Measurements from ENCODE around the gene DBX1.

DBX1 gene

DNA sequence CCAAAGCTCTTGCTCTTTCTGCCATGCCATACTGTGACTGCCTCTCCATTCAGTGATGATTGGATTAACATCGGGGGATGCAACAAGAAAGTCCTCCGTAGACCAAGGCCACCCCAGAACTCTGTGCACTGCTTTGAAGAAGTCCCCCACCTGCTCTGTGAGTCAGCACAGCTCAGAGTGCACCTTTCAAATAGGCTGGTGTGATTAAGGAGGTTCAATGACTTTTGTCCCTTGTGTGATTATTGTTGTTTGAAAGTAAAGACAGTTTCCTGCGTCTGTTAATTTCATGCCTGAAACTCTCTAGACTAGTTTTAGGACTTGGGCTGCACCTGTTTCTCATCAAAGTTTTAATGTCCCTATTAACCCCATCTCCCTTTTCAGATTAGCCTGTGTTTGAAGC, 33.0 kb upstream of the DBX1 start:
- ChIA-PET POLR2A (no interaction called here), CTCF (no interaction called here)
- no peak for DNase-seq (ENCODE audit: extremely low spot score)
- no peak for TF ChIP-seq FOXK2 (IDR thresholded peaks at IDR 0.05)
- no peak for TF ChIP-seq ZNF384 (IDR thresholded peaks at IDR 0.05)

DNA sequence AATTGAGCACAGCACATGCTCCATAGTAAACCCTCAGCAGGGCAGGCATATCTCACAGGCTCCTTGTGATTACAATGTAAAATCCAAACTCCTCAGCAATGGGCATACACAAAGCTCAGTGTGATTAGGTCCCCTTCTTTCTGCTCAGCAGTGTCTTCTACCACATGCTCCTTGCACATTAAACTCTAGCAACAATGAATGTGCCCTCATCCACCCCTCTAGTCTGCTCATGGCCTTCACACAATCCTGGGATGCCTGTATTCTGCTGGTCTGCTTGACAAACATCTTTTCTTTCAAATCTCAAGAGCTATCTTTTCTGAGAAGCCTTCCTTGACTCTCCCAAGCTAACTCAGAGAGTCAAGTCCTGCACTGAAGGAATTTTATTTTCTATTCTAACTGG, 32.4 kb upstream of the DBX1 start:
- ChIA-PET CTCF (no interaction called here), POLR2A (no interaction called here)
- TF ChIP-seq CTBP1 (IDR thresholded peaks at IDR 0.05; ENCODE audit: borderline replicate concordance) (no peak), TARDBP (IDR thresholded peaks at IDR 0.05) (no peak), LEF1 (IDR thresholded peaks at IDR 0.05; ENCODE audit: borderline replicate concordance) (no peak), HDGF (IDR thresholded peaks at IDR 0.05; ENCODE audit: borderline replicate concordance) (no peak), ELF4 (IDR thresholded peaks at IDR 0.05) (no peak), ZNF384 (IDR thresholded peaks at IDR 0.05) (no peak), ARNT (IDR thresholded peaks at IDR 0.05) (no peak)
- TF ChIP-seq, protein P1, sequence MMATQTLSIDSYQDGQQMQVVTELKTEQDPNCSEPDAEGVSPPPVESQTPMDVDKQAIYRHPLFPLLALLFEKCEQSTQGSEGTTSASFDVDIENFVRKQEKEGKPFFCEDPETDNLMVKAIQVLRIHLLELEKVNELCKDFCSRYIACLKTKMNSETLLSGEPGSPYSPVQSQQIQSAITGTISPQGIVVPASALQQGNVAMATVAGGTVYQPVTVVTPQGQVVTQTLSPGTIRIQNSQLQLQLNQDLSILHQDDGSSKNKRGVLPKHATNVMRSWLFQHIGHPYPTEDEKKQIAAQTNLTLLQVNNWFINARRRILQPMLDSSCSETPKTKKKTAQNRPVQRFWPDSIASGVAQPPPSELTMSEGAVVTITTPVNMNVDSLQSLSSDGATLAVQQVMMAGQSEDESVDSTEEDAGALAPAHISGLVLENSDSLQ (IDR thresholded peaks at IDR 0.05) = no peak
- no peak for DNase-seq (ENCODE audit: extremely low spot score)

DNA sequence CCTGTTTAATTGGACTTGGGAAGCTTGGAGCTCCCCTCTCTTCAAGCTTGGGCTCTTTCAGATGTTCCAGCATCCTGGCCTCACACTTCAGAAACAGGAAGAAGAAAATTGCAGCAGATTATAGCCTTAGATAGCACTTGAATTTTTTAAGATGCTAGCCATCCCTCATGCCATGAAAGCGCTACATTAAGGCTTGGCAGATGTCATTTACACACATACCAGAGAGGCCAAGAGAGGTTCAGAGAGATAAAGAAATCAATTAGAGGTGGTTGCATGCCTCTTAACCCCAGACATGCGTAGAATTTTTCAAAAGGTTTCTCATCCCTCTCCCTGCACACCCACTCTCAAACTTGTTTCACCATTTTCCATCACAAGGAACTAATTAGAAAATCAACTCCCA, 31.9 kb upstream of the DBX1 start:
- no peak for TF ChIP-seq ELF4 (IDR thresholded peaks at IDR 0.05)
- TF ChIP-seq FOXK2 (IDR thresholded peaks at IDR 0.05) = no peak
- no peak for TF ChIP-seq LEF1 (IDR thresholded peaks at IDR 0.05; ENCODE audit: borderline replicate concordance)
- TF ChIP-seq, protein P1 (IDR thresholded peaks at IDR 0.05) = no peak
- TF ChIP-seq CTBP1 (IDR thresholded peaks at IDR 0.05; ENCODE audit: borderline replicate concordance) = no peak
- no peak for TF ChIP-seq L3MBTL2 (conservative IDR thresholded peaks at IDR 0.05)
- no peak for TF ChIP-seq ARNT (IDR thresholded peaks at IDR 0.05)
- no peak for TF ChIP-seq SUZ12 (IDR thresholded peaks at IDR 0.05)
- no peak for TF ChIP-seq FOXA1 (IDR thresholded peaks at IDR 0.05)
- no peak for TF ChIP-seq NFRKB (IDR thresholded peaks at IDR 0.05)
- no peak for TF ChIP-seq FOXM1 (IDR thresholded peaks at IDR 0.05; ENCODE audit: borderline replicate concordance)
- no peak for TF ChIP-seq HDGF (IDR thresholded peaks at IDR 0.05; ENCODE audit: borderline replicate concordance)
- no peak for TF ChIP-seq SP1 (IDR thresholded peaks at IDR 0.05)
- TF ChIP-seq TARDBP (IDR thresholded peaks at IDR 0.05) = no peak
- no peak for TF ChIP-seq ZNF384 (IDR thresholded peaks at IDR 0.05)
- DNase-seq (ENCODE audit: extremely low spot score) = no peak
- ChIA-PET POLR2A (no interaction called here), CTCF (no interaction called here)

DNA sequence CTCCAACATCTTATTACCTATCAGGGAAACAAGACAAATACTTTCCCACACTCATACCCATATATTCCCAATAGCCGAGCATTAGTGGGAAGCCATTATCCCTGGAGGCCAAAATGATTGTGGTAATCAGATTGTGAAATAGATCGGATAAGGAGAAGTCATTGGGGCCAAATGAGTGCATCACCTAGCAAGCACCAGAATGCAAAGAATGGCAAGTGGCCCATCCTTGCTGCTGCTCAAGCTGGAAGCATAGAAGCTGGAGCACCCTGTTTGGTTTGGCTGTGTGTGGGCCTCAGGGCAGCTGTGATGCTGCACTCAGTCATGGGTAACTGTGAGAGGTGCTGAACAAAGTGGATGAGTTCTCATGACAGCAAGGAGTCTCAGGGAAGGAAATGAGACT, 18.7 kb upstream of the DBX1 start:
- POLR2A ChIA-PET = no interaction called here

DNA sequence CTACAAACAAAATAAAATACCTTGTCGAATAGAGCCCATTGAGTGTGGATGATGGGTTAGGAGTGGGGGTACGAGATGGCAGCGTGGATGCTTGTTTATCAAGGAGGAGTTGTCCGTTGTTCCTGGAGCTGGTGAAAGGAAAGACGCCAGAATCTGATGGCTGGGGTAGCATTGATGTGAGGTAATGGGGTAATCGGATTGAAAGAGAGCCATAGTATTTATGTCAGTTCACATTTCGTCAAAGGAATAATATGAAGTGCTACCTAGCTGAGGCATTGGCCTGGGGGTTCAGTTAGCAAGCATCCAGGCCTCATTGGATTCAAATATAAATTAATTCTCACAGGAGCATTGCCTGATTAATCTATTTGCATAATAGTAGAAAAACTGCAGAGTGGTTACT, 16.9 kb upstream of the DBX1 start:
- CTCF ChIA-PET = no interaction called here
- TF ChIP-seq SUZ12 (IDR thresholded peaks at IDR 0.05) = no peak
- no peak for TF ChIP-seq BHLHE40 (IDR thresholded peaks at IDR 0.05; ENCODE audit: borderline replicate concordance)
- no peak for TF ChIP-seq L3MBTL2 (conservative IDR thresholded peaks at IDR 0.05)
- TF ChIP-seq CTBP1 (IDR thresholded peaks at IDR 0.05; ENCODE audit: borderline replicate concordance) = no peak
- no peak for TF ChIP-seq FOXM1 (IDR thresholded peaks at IDR 0.05; ENCODE audit: borderline replicate concordance)
- TF ChIP-seq SP1 (IDR thresholded peaks at IDR 0.05) = no peak
- no peak for TF ChIP-seq ZNF384 (IDR thresholded peaks at IDR 0.05)
- no peak for TF ChIP-seq ARNT (IDR thresholded peaks at IDR 0.05)
- no peak for TF ChIP-seq LEF1 (IDR thresholded peaks at IDR 0.05; ENCODE audit: borderline replicate concordance)
- no peak for DNase-seq (ENCODE audit: extremely low spot score)
- POLR2A ChIA-PET = no interaction called here

More for the DNA sequence above, 18.7 kb upstream of the DBX1 start:
- CTCF ChIA-PET = no interaction called here
- TF ChIP-seq CTBP1 (IDR thresholded peaks at IDR 0.05; ENCODE audit: borderline replicate concordance) (no peak), BHLHE40 (IDR thresholded peaks at IDR 0.05; ENCODE audit: borderline replicate concordance) (no peak)
- no peak for DNase-seq (ENCODE audit: extremely low spot score)

DNA sequence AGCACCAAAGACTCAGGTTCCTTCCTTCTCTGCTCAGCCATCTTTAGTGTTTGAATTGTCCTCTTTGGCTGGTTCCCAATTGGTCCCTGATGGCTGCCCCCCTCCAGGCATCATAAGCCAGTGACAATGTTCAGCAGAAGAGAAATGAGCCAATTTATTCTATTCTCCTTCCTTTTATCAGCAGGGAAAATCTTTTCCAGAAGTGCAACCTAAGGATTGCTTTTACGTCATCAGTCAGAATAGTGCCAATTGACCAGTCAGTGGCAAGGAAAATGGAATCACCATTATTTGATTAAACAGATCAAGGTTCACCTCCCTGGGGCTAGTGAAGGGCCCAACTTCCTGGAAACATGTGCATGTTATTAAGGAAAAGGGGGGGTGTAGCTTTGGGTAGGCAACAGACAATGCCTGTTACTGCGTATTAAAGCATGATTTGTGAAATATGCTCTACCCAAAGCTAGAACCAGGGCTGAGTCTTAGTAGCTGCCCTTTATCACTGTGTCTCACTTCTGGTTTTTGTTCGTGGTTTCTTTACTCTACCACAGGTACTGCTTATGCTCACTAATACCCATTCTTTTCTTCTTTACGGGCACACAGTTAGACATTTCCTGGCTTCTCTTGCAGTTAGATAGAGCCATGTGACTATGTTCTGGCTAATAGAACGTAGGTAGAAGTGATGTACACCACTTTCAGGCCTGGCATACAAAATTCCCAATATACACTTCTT, 12.6 kb upstream of the DBX1 start:
- ChIA-PET CTCF (no interaction called here), POLR2A (no interaction called here)
- DNase-seq (ENCODE audit: extremely low spot score) = no peak
- TF ChIP-seq TARDBP (IDR thresholded peaks at IDR 0.05) (no peak), HDGF (IDR thresholded peaks at IDR 0.05; ENCODE audit: borderline replicate concordance) (no peak), ZNF384 (IDR thresholded peaks at IDR 0.05) (no peak), SUZ12 (IDR thresholded peaks at IDR 0.05) (no peak), NFRKB (IDR thresholded peaks at IDR 0.05) (no peak), FOXM1 (IDR thresholded peaks at IDR 0.05; ENCODE audit: borderline replicate concordance) (no peak)

DNA sequence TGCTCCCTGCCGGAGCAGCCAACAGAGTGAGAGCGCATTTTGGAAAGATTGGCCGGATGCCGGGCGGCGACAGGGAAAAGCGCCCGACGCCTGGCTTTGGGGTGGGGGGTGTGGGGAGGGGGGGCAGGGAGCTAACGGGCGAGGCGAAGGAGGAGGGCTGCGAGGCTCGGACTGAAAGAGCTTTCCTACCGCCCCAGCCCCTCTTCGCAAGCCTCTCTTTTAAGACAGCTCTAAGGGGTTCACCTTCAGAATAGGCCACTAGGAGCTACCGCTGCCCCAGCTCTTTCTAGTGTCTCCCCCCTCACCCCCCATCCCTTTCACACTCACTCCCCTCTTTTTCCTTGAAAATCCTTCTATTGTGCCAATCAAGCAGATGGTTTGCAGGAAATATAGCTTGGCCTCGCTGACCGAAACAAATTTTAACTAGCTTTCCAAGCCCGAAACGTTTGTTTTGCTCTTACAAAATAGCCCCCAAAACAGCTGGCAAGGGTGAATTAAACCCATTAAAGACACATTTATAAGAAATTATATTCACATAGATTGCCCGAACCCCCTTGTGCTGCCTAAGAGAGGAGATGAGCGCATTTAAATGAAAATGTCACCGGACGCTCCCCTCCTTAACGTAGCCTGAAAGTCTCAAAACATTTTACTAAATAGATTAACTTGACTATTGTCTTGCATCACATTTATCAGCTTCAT, 3.7 kb upstream of the DBX1 start:
- ChIA-PET CTCF (interaction anchor here (0.5 to 0.6 kb wide), 3 partner anchors 12 to 209 kb away, joined by 3 to 5 read pairs (median 3); no protein-coding TSS in a partner anchor), POLR2A (no interaction called here)
- TF ChIP-seq FOXA1 (IDR thresholded peaks at IDR 0.05) = no peak
- no peak for TF ChIP-seq CTBP1 (IDR thresholded peaks at IDR 0.05; ENCODE audit: borderline replicate concordance)
- TF ChIP-seq ZNF384 (IDR thresholded peaks at IDR 0.05) = no peak
- TF ChIP-seq LEF1 (IDR thresholded peaks at IDR 0.05; ENCODE audit: borderline replicate concordance) = no peak
- TF ChIP-seq SP1 (IDR thresholded peaks at IDR 0.05) = no peak
- no peak for TF ChIP-seq SUZ12 (IDR thresholded peaks at IDR 0.05)
- TF ChIP-seq FOXM1 (IDR thresholded peaks at IDR 0.05; ENCODE audit: borderline replicate concordance) = no peak
- TF ChIP-seq ARNT (IDR thresholded peaks at IDR 0.05) = no peak
- TF ChIP-seq BHLHE40 (IDR thresholded peaks at IDR 0.05; ENCODE audit: borderline replicate concordance) = no peak
- TF ChIP-seq ELF4 (IDR thresholded peaks at IDR 0.05) = no peak
- TF ChIP-seq TARDBP (IDR thresholded peaks at IDR 0.05) = no peak
- no peak for DNase-seq (ENCODE audit: extremely low spot score)

Data from HEK293T (cell line).